HepG2 (cell line): Measurements from ENCODE around the gene DNPH1. TPM values are rescaled to one million over a fixed set of nuclear protein-coding genes. Genes with fewer than 3 reads are reported as not detected.

ENCODE experiments used
- ATF3 ChIP-seq: sonication (generic); formaldehyde crosslinking; IDR thresholded peaks from 2 replicates; pipeline ENCODE4 v1.4.0; 2020; ENCODE audit warnings: missing genetic modification reagents
- ATF6 ChIP-seq: sonication (generic); formaldehyde crosslinking; conservative IDR thresholded peaks from 2 replicates; pipeline ENCODE4 v1.4.0; 2020; ENCODE audit warnings: missing genetic modification reagents
- CHCHD3 ChIP-seq: sonication (generic); formaldehyde crosslinking; IDR thresholded peaks from 2 replicates; pipeline ENCODE4 v1.8.0; 2022; ENCODE audit warnings: mild to moderate bottlenecking, missing genetic modification reagents, moderate library complexity
- ELF1 ChIP-seq: sonication (generic); formaldehyde crosslinking; IDR thresholded peaks from 2 replicates; pipeline ENCODE4 v1.4.0; 2020; ENCODE audit warnings: missing genetic modification reagents
- ETV5 ChIP-seq: IDR thresholded peaks from 2 replicates; pipeline ENCODE4 v1.6.1; 2018; ENCODE audit warnings: missing biosample characterization, missing genetic modification reagents, inconsistent platforms, borderline replicate concordance
- GLI4 ChIP-seq: sonication (generic); formaldehyde crosslinking; IDR thresholded peaks from 2 replicates; pipeline ENCODE4 v1.5.1; 2020; ENCODE audit warnings: missing genetic modification reagents, mild to moderate bottlenecking, moderate library complexity, borderline replicate concordance
- HIVEP1 ChIP-seq: sonication (generic); formaldehyde crosslinking; IDR thresholded peaks from 2 replicates; pipeline ENCODE4 v1.4.0; 2020; ENCODE audit warnings: mild to moderate bottlenecking, missing genetic modification reagents
- KLF15 ChIP-seq: sonication (generic); formaldehyde crosslinking; IDR thresholded peaks from 2 replicates; pipeline ENCODE4 v1.8.1; 2023; ENCODE audit warnings: borderline replicate concordance, mild to moderate bottlenecking, inconsistent platforms, missing genetic modification reagents, mixed read lengths
- MTERF4 ChIP-seq: sonication (generic); formaldehyde crosslinking; IDR thresholded peaks from 2 replicates; pipeline ENCODE4 v1.8.0; 2023; ENCODE audit warnings: mild to moderate bottlenecking, missing genetic modification reagents
- MXD4 ChIP-seq: IDR thresholded peaks from 2 replicates; pipeline ENCODE4 v1.6.1; 2016; ENCODE audit warnings: mild to moderate bottlenecking, missing biosample characterization, missing genetic modification reagents
- PLRG1 ChIP-seq: fragments of 450-650 bp; conservative IDR thresholded peaks from 2 replicates; pipeline ENCODE4 v1.6.1; 2016
- RAD51 ChIP-seq: fragments of 450-650 bp; IDR thresholded peaks from 2 replicates; pipeline ENCODE4 v1.6.1; 2016; ENCODE audit warnings: borderline replicate concordance
- ZKSCAN8 ChIP-seq: IDR thresholded peaks from 2 replicates; pipeline ENCODE4 v1.6.1; 2016; ENCODE audit warnings: borderline replicate concordance, missing genetic modification reagents, missing compliant biosample characterization
- ZNF451 ChIP-seq: sonication (generic); formaldehyde crosslinking; IDR thresholded peaks from 2 replicates; pipeline ENCODE4 v1.5.0; 2020; ENCODE audit warnings: mild to moderate bottlenecking, missing genetic modification reagents
- ZNF619 ChIP-seq: sonication (generic); formaldehyde crosslinking; IDR thresholded peaks from 2 replicates; pipeline ENCODE4 v1.4.0; 2020; ENCODE audit warnings: mild to moderate bottlenecking, missing genetic modification reagents
- ZNF775 ChIP-seq: sonication (generic); formaldehyde crosslinking; IDR thresholded peaks from 2 replicates; pipeline ENCODE4 v1.4.0; 2020; ENCODE audit warnings: missing genetic modification reagents, mild to moderate bottlenecking, moderate library complexity, borderline replicate concordance
- ZNF781 ChIP-seq: sonication (generic); formaldehyde crosslinking; IDR thresholded peaks from 2 replicates; pipeline ENCODE4 v1.5.1; 2020; ENCODE audit warnings: borderline replicate concordance, mild to moderate bottlenecking, missing genetic modification reagents; ENCODE audit errors: not compliant biosample characterization
- polyA plus RNA-seq, 8 experiments: library from polyadenylated mRNA; depleted of rRNA in 3 of 8; stranded (reverse) in 7 of 8; unstranded in 1 of 8; fragments of >200 nt; fragmentation: Illumina TruSeq in 4 of 8; extraction: Trizol in 4 of 8; gene quantifications; 2 replicates each; pipeline versions ENCODE4 v1.2.1 to v1.2.3, GENCODE V29; 2011 to 2016; ENCODE audit warnings: low read depth in 4 of 8, missing spikeins in 1 of 8, mixed read lengths in 1 of 8; ENCODE audit not compliant: insufficient read depth in 1 of 8
- total RNA-seq, 5 experiments: library from RNA; depleted of rRNA; stranded (reverse); fragments of >200 nt; fragmentation: Illumina TruSeq; extraction: Trizol; gene quantifications; 2 replicates each; pipeline ENCODE4 v1.2.3, GENCODE V29; 2016; ENCODE audit warnings: low read depth in 1 of 5
- TF ChIP-seq, protein P1 (sequence below): sonication (generic); formaldehyde crosslinking; IDR thresholded peaks from 2 replicates; pipeline ENCODE4 v1.4.0; 2020; ENCODE audit warnings: missing genetic modification reagents, borderline replicate concordance
- TF ChIP-seq, protein P2 (sequence below): IDR thresholded peaks from 2 replicates; pipeline ENCODE4 v1.6.1; 2016

Gene DNPH1
- total and polyA plus RNA-seq, 2 of the 13 experiments (the other 11 are each of a cell fraction or from before 2014, with no cell fraction given), result 56.5 to 75.1 TPM

- TF ChIP-seq ZNF781 (CRISPR knock-in tag), result peak; percentile 60
- 0 out of 2 replicates have a peak, but pooled peaks have one; percentile 45 for TF ChIP-seq GLI4 (CRISPR knock-in tag)
- TF ChIP-seq PLRG1, result no peak
- TF ChIP-seq ZNF619 (CRISPR knock-in tag), result 0 out of 2 replicates have a peak, but pooled peaks have one; percentile 36
- TF ChIP-seq ETV5 (CRISPR knock-in tag), result peak; percentile 87
- peak; percentile 75; the same call in 1 of the 2 replicates for TF ChIP-seq ZKSCAN8 (CRISPR knock-in tag)
- TF ChIP-seq ATF3 (CRISPR knock-in tag), result no peak
- peak; percentile 96 for TF ChIP-seq CHCHD3 (CRISPR knock-in tag)
- TF ChIP-seq ZNF451 (CRISPR knock-in tag), result peak; percentile 81
- peak; percentile 96 for TF ChIP-seq MXD4
- no peak for TF ChIP-seq ATF6 (CRISPR knock-in tag)
- TF ChIP-seq HIVEP1 (CRISPR knock-in tag), result peak; percentile 83; the same call in 1 of the 2 replicates
- TF ChIP-seq MTERF4 (CRISPR knock-in tag), result peak; percentile 26; the same call in 1 of the 2 replicates
- TF ChIP-seq, protein P1, sequence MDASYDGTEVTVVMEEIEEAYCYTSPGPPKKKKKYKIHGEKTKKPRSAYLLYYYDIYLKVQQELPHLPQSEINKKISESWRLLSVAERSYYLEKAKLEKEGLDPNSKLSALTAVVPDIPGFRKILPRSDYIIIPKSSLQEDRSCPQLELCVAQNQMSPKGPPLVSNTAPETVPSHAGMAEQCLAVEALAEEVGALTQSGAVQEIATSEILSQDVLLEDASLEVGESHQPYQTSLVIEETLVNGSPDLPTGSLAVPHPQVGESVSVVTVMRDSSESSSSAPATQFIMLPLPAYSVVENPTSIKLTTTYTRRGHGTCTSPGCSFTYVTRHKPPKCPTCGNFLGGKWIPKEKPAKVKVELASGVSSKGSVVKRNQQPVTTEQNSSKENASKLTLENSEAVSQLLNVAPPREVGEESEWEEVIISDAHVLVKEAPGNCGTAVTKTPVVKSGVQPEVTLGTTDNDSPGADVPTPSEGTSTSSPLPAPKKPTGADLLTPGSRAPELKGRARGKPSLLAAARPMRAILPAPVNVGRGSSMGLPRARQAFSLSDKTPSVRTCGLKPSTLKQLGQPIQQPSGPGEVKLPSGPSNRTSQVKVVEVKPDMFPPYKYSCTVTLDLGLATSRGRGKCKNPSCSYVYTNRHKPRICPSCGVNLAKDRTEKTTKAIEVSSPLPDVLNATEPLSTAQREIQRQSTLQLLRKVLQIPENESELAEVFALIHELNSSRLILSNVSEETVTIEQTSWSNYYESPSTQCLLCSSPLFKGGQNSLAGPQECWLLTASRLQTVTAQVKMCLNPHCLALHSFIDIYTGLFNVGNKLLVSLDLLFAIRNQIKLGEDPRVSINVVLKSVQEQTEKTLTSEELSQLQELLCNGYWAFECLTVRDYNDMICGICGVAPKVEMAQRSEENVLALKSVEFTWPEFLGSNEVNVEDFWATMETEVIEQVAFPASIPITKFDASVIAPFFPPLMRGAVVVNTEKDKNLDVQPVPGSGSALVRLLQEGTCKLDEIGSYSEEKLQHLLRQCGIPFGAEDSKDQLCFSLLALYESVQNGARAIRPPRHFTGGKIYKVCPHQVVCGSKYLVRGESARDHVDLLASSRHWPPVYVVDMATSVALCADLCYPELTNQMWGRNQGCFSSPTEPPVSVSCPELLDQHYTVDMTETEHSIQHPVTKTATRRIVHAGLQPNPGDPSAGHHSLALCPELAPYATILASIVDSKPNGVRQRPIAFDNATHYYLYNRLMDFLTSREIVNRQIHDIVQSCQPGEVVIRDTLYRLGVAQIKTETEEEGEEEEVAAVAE (CRISPR knock-in tag), result peak; percentile 93
- no peak for TF ChIP-seq KLF15 (CRISPR knock-in tag)
- no peak for TF ChIP-seq RAD51
- TF ChIP-seq ELF1 (CRISPR knock-in tag), result peak; percentile 97
- TF ChIP-seq, protein P2, sequence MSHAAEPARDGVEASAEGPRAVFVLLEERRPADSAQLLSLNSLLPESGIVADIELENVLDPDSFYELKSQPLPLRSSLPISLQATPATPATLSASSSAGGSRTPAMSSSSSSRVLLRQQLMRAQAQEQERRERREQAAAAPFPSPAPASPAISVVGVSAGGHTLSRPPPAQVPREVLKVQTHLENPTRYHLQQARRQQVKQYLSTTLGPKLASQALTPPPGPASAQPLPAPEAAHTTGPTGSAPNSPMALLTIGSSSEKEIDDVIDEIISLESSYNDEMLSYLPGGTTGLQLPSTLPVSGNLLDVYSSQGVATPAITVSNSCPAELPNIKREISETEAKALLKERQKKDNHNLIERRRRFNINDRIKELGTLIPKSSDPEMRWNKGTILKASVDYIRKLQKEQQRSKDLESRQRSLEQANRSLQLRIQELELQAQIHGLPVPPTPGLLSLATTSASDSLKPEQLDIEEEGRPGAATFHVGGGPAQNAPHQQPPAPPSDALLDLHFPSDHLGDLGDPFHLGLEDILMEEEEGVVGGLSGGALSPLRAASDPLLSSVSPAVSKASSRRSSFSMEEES, result peak; percentile 94
- peak; percentile 68; the same call in 1 of the 2 replicates for TF ChIP-seq ZNF775
Measured at GRCh38 chr6:43181942-43182860, 47.1 kb downstream of the DNPH1 start, which contains the start of gene CUL9 (continued).
